22Rv1 (cell line): ENCODE data around the gene MBP.

Source experiments
- ZFX ChIP-seq: fragments of 450-650 bp; IDR thresholded peaks from 2 replicates; pipeline ENCODE4 v1.6.1; 2017; ENCODE audit warnings: antibody characterized with exemption, borderline replicate concordance
- TF ChIP-seq, protein P1 (sequence below): fragments of 450-650 bp; IDR thresholded peaks from 2 replicates; pipeline ENCODE4 v1.5.1; 2017; ENCODE audit warnings: mild to moderate bottlenecking

DNA sequence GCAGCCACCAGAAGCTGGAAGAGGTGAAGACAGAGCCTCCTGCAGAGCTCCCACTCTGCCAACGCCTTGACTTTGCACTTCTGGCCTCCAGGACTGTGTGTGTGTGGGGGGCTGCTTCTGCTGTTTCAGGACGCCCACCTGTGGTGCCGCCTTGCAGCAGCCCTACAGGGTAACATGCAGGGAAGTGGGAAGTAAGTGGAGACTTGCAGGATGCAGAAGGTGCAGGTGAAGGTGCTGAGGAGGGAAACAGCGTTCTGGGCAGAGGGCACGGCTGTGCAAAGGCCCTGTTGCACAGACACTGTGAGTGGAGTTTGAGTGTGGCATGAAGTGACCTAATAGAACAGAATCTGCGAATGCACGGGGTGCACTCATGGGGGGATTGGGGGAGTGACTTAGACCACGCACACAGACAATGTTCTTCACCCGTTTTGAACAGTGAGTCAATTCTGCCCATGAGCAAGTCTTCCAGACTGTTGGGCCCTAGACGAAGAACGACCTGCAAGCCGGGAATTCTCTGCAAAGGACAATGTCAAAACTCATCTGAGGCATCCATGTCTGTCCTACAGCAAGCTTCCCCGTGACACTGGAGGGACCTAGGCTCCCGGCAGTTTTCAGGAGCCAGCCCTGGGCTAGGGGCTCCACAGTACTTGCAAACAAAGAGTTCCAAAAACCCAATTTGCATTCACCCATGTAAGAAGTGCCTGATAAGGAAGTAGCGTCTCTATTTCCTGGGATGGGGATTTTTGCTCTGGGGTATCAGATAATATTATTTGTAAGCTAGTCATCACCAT, 19.0 kb downstream of the MBP start:
- TF ChIP-seq, protein P1, sequence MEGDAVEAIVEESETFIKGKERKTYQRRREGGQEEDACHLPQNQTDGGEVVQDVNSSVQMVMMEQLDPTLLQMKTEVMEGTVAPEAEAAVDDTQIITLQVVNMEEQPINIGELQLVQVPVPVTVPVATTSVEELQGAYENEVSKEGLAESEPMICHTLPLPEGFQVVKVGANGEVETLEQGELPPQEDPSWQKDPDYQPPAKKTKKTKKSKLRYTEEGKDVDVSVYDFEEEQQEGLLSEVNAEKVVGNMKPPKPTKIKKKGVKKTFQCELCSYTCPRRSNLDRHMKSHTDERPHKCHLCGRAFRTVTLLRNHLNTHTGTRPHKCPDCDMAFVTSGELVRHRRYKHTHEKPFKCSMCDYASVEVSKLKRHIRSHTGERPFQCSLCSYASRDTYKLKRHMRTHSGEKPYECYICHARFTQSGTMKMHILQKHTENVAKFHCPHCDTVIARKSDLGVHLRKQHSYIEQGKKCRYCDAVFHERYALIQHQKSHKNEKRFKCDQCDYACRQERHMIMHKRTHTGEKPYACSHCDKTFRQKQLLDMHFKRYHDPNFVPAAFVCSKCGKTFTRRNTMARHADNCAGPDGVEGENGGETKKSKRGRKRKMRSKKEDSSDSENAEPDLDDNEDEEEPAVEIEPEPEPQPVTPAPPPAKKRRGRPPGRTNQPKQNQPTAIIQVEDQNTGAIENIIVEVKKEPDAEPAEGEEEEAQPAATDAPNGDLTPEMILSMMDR, result no peak
- no peak for TF ChIP-seq ZFX
